Vagina (tissue), 2 donors: ENCODE data around the gene PRR5.

ENCODE experiments used
- CTCF ChIP-seq, 3 experiments: fragments of 450-650 bp in 2 of 3; fragments of 200-600 bp in 1 of 3; sonication (generic) in 1 of 3; IDR thresholded peaks; one replicate each; pipeline ENCODE4 v1.5.1; 2017 to 2019; ENCODE audit warnings: antibody characterized with exemption in 3 of 3, mild to moderate bottlenecking in 2 of 3, moderate library complexity in 2 of 3
- POLR2A ChIP-seq, 2 donors: fragments of 450-650 bp; IDR thresholded peaks; one replicate each; pipeline ENCODE4 v1.6.1; 2017; ENCODE audit warnings: antibody characterized with exemption in 2 of 2, mild to moderate bottlenecking in 2 of 2, moderate library complexity in 2 of 2
- POLR2AphosphoS5 ChIP-seq, 2 donors: sonication (generic); formaldehyde crosslinking; IDR thresholded peaks; one replicate each; pipeline ENCODE4 v1.9.0; 2017; ENCODE audit warnings: antibody characterized with exemption in 2 of 2, mild to moderate bottlenecking in 2 of 2, low read depth in 1 of 2; ENCODE audit not compliant: insufficient read depth in 1 of 2

DNA sequence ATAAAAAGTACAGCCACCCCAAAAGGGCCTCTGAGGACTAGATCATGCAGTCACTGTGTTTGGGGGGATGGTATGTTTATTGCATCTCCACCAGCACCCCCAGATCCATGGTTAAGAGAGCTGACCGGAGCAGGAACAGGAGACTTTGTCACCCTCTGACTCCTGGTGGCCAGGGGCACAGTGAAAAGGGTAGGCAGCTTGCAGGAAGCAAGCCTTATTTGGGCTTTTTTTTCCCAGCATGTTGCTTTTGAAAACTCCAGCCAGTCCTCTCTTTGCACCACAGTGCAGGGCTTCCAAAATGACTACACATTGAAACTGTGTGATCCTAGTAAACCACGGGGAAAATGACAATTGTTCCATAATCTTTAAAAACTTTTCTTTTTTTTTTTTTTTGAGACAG is 20.6 kb downstream of the PRR5 start:
- TF ChIP-seq CTCF (IDR thresholded peaks at IDR 0.05) (no peak), POLR2AphosphoS5 (IDR thresholded peaks at IDR 0.05; ENCODE audit: insufficient read depth in 1 of 2, low read depth in 1 of 2) (no peak), POLR2A (IDR thresholded peaks at IDR 0.05) (no peak)
